GM21619 (cell line): ENCODE data around the gene CFAP65.
A peak's percentile ranks its signal among the peaks of the same experiment; 100 is the strongest.

ENCODE experiments used
- ATAC-seq: cut with Tn5 transposase; IDR thresholded peaks from one replicate; pipeline ENCODE4 v1.9.1; 2021; ENCODE audit not compliant: unreplicated experiment

The CFAP65 gene

DNA sequence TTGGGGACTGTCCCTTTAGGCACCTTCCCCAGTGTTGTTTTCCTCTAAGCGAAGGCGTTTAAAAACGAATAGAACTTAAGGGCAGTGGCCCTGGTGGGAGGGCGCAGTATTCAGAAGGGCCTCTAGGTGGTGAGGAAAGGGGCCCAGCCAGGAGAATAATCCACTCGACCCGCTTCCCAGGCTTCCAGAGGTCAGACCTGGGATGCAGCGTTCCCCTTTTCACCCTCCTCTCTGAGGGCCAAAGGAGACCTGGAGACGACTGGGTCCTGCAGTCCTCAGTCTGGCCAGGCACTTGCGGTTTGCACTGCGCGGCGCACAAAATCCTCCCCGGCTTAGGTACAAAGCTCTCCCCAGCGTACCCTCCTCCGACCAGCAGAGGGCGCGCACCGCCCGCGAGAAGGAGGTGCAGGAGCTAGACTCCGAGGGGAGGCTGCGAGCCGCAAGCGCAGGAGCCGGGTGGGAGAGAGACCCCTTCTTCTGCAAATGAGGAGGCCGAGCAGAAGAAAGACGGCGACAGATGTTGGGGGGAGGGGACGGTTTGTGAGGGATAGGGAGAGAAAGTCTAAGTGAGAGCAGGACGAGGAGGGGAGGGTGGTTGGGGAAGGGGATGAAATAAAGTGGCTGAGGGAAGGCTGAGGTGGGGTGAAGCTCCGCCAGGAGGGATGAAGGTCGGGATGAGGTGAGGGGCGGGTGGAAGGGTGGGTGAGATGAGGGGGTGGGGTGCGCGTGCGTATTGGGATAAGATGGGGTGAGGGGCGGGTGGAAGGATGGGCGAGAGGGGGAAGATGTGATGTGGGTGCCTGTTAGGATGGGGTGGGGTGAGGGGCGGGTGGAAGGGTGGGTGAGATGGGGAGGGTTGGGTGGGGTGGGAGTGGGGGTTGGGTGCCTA is 61.2 kb downstream of the CFAP65 start:
- peak; percentile 94 for ATAC-seq

DNA sequence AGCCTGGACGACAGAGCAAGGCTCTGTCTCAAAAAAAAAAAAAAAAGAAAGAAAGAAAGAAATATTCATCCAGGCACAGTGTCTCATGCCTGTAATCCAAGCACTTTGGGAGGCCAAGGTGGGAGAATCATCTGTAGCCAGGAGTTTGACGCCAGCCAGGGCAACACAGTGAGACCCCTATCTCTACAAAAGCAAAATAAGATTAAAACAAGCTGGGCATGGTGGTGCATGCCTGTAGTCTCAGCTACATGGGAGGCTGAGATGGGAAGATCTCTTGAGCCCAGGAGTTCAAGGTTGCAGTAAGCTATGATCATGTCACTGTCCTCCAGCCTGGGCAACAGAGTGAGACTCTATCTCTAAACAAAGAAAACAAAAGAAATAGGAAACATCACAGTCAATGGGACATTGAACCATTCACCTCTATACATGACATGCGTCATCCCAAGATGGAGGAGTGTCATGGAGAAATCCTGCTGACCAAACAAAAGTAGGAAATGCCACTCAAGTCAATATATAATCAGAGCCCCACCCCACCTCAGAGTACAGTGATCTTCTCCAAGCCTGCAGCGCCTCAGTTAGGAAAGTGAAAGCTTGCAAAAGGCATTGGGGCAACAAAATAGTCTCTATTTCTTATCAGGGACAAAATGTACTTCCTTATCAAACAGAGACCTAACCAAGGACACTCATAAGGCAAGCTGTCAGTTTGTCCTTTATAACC is 66.1 kb downstream of the CFAP65 start:
- ATAC-seq = no peak

DNA sequence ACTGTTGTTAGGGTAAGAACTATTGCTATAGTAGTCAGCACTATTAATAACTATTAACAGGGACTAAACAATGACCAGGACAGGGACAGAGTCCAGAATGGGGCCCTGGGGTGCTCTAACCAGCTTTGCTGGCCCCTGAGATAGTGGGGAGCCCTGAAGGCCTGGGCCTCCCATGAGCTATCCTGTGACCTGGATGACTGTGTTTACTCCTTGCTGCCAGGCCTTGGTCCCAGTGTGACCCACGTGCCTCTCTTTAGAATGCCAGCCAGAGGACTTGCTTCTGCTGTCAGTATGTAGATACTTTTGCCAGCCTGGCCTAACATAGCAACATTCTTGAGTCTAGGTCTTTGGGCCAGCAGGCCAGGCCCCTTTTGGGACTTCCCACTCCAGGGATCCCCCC is 70.4 kb downstream of the CFAP65 start:
- no peak for ATAC-seq

DNA sequence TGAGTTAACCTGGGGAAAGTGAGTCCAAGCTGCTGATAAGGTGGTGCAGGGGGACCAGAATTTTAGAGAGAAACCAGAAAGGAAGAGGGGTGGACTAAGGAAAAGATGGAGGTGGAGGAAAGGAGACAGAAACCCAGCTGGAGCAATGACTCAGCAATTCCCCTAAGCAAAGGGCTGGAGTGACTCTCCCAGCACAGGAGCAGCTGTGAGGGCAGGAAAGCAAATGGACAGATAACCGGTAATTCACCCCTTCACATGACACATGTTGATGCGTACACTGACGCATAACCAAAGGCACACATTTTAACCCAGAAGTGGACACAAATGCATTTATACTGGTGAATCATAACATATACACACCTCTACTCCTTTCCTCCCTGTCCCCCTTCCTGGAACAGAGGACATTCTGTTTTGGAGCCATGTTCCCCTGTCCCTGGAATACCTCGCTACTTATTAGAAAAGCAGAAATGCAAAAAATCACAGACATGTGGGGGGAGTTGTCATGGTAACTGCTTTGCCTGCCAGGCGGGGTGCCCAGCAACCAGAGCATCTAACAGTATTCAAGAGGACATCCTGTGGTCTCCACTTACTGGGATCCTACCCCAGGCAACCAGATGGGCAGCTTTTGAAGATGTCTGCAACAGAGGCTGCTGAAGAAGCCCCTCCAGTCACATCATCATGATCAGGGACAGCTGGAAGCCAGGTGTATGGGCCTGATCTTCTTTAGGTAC is 77.1 kb downstream of the CFAP65 start:
- ATAC-seq = no peak

DNA sequence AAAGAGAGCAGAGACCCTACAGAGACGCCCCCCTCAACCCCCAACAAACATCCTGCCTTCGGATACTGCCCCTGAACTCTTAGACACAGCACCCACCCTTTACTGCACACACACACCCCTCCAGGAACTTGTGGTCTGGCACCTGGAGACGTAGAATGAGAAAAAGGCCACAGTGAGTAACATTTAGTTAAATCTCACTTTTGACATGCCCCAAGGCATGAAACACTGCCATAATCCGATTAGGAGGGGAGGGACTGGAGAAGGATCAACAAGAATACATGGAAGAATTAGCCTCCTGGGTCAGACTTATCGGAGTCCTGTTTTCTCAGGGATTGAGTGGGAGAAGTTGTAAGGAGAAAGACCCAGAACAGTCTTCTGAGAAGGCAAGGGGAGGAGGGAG is 77.7 kb downstream of the CFAP65 start:
- no peak for ATAC-seq

DNA sequence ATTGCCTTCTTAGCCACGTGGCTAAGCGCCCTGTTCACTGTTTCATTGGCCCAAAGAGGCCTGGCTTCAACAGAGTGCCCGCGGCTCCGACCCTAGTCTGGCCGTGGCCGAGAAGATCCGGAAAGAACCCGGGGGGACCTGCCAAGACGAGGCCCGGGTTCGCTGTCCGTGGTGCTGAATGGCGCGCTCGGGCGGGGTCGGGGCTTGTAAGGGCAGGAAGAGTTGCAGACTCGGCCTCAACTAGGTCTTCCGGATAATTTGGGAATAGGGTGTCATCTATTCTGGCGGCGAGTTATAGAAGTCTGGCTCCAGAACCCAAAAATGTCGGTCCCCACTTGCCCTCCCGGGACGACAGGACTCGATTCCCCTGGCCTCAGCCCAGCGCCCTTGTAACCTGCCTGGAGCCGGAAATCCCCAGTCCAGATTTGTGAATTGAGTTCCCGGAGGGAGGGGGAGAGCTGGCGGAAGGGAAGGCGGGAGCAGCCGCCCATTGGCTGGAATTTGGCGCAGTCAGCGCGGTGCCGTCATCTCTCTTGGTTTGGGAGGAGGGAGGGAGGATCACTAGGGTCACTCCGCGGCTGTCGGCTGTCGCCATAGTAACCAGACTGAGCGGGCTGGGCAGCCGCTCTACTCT is 78.3 kb downstream of the CFAP65 start:
- no peak for ATAC-seq

DNA sequence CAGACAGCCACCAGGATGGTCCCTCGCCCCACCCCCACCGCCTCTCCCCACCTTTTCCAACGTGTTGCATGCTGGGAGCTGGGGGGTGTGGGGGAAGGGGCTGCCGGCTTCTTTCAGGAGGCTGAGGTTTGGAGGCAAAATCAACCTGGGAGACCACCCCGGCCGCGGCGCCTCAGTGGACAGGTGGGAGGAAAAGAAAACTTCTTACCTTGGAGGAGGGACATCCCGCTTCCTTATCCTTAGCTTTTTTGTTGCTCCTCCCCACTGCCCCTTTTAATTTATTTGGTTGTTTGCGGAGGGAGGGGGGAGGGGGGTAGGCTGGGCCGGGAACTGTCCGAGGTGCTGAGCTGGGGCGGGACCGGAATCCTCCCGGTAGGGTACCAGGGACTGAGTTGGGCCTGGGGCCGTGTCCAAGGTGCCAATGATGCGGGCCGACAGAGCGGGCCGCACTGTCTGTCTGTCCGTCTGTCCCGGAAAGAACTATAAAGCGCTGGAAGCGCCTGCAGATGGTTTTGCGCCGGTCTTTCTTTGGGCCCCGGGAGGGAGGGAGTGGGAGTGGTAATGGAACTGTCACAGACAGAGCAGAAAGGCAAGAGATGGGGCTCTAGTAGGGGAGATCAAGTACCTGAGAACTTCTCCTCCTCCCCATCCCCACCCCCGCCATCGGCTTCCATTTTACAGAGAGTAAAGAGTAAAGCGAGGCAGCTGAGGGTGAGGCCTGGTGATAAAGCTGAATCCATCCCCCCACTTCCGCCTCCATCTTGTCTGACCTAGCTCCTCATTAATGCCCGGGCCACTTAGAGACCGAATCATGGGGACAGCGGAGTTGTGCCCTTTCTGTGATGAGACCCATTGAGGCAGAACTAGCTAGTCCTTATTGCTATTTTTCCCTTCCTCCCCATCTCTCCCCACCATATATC is 79.4 kb downstream of the CFAP65 start:
- no peak for ATAC-seq

DNA sequence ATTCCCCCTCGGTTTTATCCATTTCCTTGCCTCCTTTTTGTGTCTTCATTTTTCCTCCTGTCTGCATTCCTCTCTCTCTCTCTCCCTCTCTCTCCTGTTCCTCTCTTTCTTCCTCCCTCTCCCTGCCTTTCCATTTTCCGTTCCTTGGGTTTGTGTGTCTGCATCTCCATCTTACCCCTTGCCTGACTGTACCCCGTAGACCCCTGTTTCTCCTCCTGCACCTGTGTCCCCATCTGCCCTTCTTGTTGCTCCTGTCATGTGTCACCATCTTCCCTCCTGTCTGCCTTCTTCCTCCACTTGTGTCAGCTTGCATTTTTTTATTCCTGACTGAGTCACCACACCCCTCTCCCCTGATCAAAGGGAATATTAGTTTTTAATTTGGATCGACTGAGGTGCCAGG is 80.1 kb downstream of the CFAP65 start:
- ATAC-seq = no peak

DNA sequence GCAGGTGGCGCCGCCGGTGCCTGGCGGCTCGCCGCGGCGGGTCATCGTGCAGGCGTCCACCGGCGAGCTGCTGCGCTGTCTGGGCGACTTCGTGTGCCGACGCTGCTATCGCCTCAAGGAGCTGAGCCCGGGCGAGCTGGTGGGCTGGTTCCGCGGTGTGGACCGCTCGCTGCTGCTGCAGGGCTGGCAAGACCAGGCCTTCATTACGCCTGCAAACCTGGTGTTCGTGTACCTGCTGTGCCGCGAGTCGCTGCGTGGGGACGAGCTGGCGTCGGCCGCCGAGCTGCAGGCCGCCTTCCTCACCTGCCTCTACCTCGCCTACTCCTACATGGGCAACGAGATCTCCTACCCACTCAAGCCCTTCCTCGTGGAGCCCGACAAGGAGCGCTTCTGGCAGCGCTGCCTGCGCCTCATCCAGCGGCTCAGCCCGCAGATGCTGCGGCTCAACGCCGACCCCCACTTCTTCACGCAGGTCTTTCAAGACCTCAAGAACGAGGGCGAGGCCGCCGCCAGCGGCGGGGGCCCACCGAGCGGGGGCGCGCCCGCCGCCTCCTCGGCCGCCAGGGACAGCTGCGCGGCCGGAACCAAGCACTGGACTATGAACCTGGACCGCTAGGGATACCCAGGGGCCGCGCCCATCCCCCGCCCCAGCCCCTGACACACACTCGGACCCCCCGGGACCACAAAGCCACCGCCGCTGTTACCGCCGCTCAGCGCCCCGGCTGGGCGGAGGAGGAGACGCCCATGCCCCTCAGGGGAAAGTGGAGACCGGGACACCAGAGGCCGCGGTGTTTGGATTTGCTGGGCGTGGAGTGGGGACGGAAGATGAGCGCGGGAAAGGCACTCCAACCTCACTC is 80.8 kb downstream of the CFAP65 start:
- no peak for ATAC-seq

DNA sequence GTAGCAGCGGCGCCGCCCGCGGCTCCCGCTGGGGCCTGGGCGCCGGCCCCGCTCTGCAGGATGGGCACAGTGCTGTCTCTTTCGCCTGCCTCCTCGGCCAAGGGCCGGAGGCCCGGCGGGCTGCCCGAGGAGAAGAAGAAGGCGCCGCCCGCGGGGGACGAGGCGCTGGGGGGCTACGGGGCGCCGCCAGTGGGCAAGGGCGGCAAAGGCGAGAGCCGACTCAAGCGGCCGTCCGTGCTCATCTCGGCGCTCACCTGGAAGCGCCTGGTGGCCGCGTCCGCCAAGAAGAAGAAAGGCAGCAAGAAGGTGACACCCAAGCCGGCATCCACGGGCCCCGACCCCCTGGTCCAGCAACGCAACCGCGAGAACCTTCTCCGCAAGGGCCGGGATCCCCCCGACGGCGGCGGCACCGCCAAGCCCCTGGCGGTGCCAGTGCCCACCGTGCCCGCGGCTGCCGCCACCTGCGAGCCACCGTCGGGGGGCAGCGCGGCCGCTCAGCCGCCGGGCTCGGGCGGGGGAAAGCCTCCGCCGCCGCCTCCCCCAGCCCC is 81.5 kb downstream of the CFAP65 start:
- ATAC-seq = no peak

DNA sequence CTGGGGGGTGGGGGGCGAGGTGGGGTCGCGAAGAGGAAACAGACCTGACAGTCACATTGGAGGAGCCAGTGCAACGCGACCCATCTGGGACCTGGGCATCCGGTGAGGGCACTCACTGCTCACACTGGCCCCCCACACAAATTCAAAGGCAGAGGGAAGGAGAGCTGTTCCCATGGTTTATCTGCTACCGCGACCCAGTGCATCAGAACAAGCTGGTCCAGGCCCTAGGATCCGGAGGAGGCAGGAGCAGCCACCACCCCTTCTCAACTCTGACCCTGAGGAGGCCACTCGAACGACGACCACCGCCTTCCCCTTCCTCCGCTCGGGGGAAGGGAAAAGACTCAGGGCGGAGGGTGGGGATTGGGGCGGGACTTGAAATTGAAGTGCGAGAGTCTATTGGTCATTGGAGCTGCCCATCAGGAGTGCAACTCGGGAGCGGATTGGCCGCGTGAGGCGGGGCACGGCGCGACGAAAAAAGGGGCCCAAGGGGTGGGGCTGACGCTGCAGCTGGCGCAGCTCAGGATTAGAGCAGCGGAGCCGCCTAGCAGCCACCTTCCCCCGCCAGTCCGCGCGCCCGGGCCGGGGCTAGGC is 82.1 kb downstream of the CFAP65 start, which contains the start of gene CDK5R2:
TSS of gene CDK5R2 (plus strand) at position 526 of the 591 bp plus-strand sequence. CDS start 155 bp downstream, outside the sequence.
- peak; percentile 99 for ATAC-seq

DNA sequence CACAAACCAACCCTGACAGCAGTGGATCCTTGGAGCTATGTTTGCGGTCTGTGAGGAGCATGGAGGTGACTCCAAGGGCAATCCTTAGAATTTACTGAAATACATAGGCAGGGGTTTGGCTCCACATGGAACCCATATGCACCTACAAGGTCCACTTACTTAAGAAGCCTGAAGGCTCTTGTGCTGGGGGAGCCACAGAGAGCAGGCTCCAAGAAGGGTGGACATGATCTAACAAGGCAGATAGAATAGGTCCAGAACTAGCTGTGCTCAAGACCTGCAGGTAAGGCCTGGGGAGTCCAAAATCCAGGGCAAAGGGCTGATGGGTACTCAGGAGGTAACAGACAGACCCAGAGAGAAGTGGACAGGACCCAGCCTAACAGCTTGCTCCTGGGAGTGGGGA is 83.0 kb downstream of the CFAP65 start:
- no peak for ATAC-seq

DNA sequence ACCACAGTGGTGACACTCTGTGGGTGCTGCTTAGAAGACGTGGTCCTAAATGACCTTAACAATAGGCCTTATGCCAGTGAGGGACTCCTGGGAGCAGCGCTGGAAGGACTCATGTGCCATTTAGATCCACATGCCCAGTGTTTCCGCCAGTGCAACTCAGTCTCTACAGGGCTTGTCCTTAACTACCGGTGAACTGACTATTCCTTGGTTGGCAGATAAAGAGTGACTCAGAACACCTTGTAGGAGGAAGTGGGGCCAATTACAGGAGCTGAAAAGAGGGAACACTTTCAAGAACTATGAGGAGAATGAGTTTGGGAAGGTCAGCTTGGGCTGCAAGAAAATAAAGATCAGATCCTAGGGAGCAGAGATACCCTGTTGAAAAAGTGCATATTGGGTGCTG is 83.6 kb downstream of the CFAP65 start:
- no peak for ATAC-seq

DNA sequence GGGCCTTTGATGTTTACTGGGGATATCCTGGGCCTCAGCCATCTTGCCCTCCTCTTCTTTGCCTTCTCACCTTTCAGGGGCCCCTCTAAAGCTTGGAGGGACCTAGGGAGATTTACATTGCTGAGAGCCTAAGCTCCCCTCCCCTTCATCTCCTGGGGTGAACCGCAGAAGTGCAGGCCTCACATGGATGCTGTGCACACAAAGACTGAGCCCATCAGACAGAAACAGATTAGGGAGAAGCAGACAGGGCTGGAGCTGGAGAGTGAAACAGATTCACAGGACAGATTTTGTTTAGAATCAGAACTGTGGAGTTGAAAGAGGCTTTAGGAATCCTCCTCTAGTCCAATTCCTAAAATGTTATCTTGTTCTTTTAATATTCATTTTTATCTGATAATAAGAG is 85.3 kb downstream of the CFAP65 start:
- ATAC-seq = no peak

DNA sequence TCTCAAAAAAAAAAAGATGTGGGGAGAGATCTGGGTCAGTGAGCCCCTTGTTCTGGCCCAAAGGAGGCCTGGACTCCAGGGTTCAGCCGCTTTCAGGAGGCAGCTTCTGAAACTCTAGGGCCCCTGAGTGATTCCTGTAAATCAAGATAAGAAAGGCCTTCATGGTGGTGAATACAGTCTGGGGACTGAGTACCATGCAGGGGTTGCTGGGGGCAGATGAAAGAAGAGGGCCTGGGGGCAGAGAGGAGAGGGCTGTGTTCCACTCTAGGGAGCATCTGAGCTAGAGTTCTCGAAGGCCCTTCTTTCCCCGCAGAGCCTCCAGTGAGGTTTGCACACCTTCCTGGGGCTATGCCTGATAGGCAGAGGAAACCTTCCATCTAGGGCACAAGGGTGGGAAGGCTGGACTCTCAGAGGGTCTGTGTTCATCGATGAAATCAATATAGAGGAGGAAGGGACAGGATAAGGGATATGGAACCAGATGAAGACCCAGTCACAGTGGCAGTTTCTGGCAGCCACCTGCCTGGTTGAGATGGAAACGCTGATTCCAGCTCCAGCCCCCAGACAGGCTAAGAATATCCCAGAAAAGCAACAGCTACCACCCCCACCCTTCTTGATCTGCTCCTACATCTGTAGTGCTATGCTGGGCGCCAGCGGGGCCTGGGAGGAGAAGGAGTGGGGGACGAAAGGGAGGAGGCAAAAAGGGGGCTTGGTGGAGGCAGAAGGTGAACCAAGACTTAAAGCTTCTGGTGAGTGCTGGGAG is 86.6 kb downstream of the CFAP65 start:
- ATAC-seq = no peak

DNA sequence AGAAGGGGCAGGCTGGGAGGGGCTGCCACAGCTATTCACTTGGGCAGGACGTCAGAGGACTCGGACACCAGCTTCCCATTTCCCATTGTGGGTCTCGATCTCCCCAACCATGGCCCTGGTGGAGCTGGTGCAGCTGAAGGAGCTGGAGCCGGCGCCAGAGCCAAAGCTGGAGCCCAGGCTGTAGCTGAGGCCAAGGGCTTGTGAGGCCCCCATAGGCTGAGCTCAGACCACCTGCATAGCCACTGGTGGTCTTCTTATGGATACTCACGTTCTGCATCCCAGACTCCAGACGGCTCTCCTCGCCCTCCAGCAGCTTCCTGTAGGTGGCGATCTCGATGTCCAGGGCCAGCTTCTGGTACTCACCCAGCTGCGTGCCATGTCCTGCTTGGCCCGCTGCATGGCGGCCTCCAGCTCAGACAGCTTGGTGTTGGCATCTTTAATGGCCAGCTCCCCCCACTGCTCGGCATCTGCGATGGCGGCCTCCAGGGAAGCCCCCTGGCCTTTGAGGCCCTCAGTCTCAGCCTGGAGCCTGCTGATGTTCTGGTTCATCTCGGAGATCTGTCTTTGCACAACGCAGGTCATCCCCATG is 87.9 kb downstream of the CFAP65 start:
- no peak for ATAC-seq
